OCI-LY1 (cell line): Measurements from ENCODE around the gene NLRC3.

Experiments
- H2AFZ ChIP-seq: fragments of 200-600 bp; sonication (generic), shearing (Covaris generic); 2 replicates; pipeline ENCODE4 v1.6.0; 2014; ENCODE audit warnings: antibody characterized with exemption, mild to moderate bottlenecking, low read length
- H3F3A ChIP-seq: fragments of 200-600 bp; sonication (generic), shearing (Covaris generic); 2 replicates; pipeline ENCODE4 v1.6.0; 2014; ENCODE audit warnings: mild to moderate bottlenecking, antibody characterized with exemption, low read length, moderate library complexity; ENCODE audit not compliant: insufficient read depth
- H3K27ac ChIP-seq: fragments of 200-600 bp; sonication (generic); 2 replicates; pipeline ENCODE4 v1.5.1; 2014; ENCODE audit warnings: low read length, mixed run types, mild to moderate bottlenecking, low read depth; ENCODE audit not compliant: poor library complexity, severe bottlenecking
- H3K27me3 ChIP-seq: fragments of 200-600 bp; sonication (generic); 2 replicates; pipeline ENCODE4 v1.6.0; 2014; ENCODE audit warnings: antibody characterized with exemption, mild to moderate bottlenecking, low read length, moderate library complexity; ENCODE audit not compliant: insufficient read depth
- H3K36me3 ChIP-seq: fragments of 200-600 bp; sonication (generic); 2 replicates; pipeline ENCODE4 v1.6.1; 2014; ENCODE audit warnings: mild to moderate bottlenecking, antibody characterized with exemption, low read length, moderate library complexity, mixed read lengths; ENCODE audit not compliant: insufficient read depth
- H3K4me1 ChIP-seq: fragments of 200-600 bp; sonication (generic); 2 replicates; pipeline ENCODE4 v1.5.1; 2014; ENCODE audit warnings: mild to moderate bottlenecking, low read length, moderate library complexity; ENCODE audit not compliant: insufficient read depth, severe bottlenecking
- H3K4me2 ChIP-seq: fragments of 200-600 bp; sonication (generic), shearing (Covaris generic); 2 replicates; pipeline ENCODE4 v1.6.1; 2014; ENCODE audit warnings: low read length
- H3K4me3 ChIP-seq: fragments of 200-600 bp; sonication (generic); 2 replicates; pipeline ENCODE4 v1.5.1; 2014; ENCODE audit warnings: low read length, low read depth, mild to moderate bottlenecking, mixed read lengths; ENCODE audit not compliant: poor library complexity, severe bottlenecking
- H3K79me2 ChIP-seq: fragments of 200-600 bp; shearing (Covaris generic); 2 replicates; pipeline ENCODE4 v1.6.1; 2016; ENCODE audit warnings: mixed run types, low read length, mixed read lengths; ENCODE audit not compliant: insufficient read depth
- H3K9ac ChIP-seq: fragments of 200-600 bp; sonication (generic), shearing (Covaris generic); 2 replicates; pipeline ENCODE4 v1.6.1; 2014; ENCODE audit warnings: mild to moderate bottlenecking, low read length, mixed read lengths
- H3K9me2 ChIP-seq: fragments of 200-600 bp; sonication (generic), shearing (Covaris generic); 2 replicates; pipeline ENCODE4 v1.6.1; 2014; ENCODE audit warnings: low read depth, mild to moderate bottlenecking, low read length, mixed read lengths
- H3K9me3 ChIP-seq: fragments of 200-600 bp; shearing (Covaris generic); 2 replicates; pipeline ENCODE4 v1.6.1; 2014; ENCODE audit warnings: low read length, mixed read lengths
- H4K20me1 ChIP-seq: fragments of 200-600 bp; sonication (generic), shearing (Covaris generic); 2 replicates; pipeline ENCODE4 v1.6.0; 2016; ENCODE audit warnings: mild to moderate bottlenecking, low read length; ENCODE audit not compliant: insufficient read depth
- EZH2 ChIP-seq: fragments of 200-600 bp; sonication (generic), shearing (Covaris generic); IDR thresholded peaks from 2 replicates; pipeline ENCODE4 v1.8.0; 2017; ENCODE audit warnings: borderline replicate concordance, mixed run types, mild to moderate bottlenecking, antibody characterized with exemption, low read length, moderate library complexity, mixed read lengths
- TF ChIP-seq, protein P1 (sequence below): fragments of 200-600 bp; sonication (generic), shearing (Covaris generic); IDR thresholded peaks from 2 replicates; pipeline ENCODE4 v1.5.1; 2017; ENCODE audit warnings: mild to moderate bottlenecking, antibody characterized with exemption, low read length, moderate library complexity, mixed read lengths

NLRC3 gene

DNA sequence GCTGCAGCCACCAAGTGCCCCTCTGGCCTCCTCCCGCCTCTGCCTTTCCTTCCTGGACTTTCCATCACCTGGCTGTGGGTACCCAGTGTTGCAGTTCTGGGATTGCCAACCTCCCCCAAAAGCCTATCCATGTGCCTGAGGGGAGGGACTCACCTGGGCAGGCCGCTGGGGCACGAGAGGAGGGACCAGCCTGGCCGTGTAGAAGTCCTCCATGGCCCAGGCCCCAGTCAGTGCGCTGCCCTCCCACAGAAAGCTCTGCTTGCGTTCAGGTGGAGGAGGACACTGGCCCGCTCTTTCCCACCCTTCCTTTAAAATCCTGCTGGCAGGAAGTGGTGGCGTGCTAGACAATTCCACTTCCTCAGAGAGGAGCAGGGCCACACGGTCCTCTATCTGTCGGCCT lies 20.0 kb upstream of the NLRC3 start:
- H3K27me3 ChIP-seq: no peaks in the 10 kb centered on the region
- H3F3A ChIP-seq: no peaks in the 10 kb centered on the region
- no peaks in the 10 kb centered on the region for H3K4me1 ChIP-seq
- no peak overlapping the region for H3K9ac ChIP-seq
- H3K27ac ChIP-seq: no peak overlapping the region
- no peaks in the 10 kb centered on the region for H3K79me2 ChIP-seq
- H3K36me3 ChIP-seq: peaks cover 37% of the 10 kb centered on the region
- H4K20me1 ChIP-seq: no peaks in the 10 kb centered on the region
- no peak overlapping the region for H2AFZ ChIP-seq
- 0 out of 2 replicates have a peak, but pooled peaks cover 3% of the 10 kb centered on the region for H3K9me3 ChIP-seq
- H3K4me3 ChIP-seq: no peak overlapping the region
- H3K4me2 ChIP-seq: no peak overlapping the region
- TF ChIP-seq, protein P1, sequence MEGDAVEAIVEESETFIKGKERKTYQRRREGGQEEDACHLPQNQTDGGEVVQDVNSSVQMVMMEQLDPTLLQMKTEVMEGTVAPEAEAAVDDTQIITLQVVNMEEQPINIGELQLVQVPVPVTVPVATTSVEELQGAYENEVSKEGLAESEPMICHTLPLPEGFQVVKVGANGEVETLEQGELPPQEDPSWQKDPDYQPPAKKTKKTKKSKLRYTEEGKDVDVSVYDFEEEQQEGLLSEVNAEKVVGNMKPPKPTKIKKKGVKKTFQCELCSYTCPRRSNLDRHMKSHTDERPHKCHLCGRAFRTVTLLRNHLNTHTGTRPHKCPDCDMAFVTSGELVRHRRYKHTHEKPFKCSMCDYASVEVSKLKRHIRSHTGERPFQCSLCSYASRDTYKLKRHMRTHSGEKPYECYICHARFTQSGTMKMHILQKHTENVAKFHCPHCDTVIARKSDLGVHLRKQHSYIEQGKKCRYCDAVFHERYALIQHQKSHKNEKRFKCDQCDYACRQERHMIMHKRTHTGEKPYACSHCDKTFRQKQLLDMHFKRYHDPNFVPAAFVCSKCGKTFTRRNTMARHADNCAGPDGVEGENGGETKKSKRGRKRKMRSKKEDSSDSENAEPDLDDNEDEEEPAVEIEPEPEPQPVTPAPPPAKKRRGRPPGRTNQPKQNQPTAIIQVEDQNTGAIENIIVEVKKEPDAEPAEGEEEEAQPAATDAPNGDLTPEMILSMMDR: no peak
- no peak for TF ChIP-seq EZH2
- H3K9me2 ChIP-seq: no peaks in the 10 kb centered on the region

DNA sequence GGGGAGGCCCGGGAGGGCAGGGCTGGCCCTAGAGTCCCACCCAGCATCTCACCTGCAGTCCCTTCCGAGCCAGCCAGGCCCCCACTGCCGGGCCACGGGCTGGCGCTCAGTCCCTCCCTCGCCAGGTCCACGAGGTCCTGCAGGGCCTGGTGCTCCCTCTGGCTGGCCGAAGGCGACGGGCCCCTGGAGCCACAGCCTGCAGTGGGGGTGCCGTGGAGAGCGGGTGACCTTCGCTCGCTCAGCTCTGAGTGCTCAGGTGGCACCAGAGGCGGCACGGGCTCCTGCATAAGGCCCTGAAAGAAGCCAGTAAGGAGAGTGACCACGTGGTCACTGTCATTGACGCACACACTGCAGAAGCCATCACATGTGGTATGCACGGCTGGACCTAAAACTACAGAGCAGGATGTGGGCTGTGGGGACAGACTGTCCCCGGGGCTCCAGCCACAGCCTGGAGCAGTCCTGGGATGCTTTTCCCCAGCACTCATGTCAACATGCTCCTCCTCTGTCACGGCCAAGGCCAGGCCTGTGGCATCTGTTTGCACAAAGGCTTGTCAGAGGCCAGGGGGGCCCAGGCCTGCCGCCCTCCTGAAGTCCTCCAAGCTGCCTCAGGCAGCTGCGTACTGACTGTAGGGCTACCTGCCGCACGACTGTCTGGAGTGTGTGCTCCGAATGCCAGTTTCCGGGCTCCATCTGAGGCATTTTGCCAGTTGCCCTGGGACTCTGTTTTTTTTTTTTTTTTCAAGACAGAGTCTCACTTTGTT lies 19.1 kb upstream of the NLRC3 start:
- Histone ChIP-seq H3K9me3 (0 out of 2 replicates have a peak, but pooled peaks cover 3% of the 10 kb centered on the region), H3K36me3 (peaks cover 37% of the 10 kb centered on the region)
- TF ChIP-seq, protein P1: no peak
- no peak for TF ChIP-seq EZH2

DNA sequence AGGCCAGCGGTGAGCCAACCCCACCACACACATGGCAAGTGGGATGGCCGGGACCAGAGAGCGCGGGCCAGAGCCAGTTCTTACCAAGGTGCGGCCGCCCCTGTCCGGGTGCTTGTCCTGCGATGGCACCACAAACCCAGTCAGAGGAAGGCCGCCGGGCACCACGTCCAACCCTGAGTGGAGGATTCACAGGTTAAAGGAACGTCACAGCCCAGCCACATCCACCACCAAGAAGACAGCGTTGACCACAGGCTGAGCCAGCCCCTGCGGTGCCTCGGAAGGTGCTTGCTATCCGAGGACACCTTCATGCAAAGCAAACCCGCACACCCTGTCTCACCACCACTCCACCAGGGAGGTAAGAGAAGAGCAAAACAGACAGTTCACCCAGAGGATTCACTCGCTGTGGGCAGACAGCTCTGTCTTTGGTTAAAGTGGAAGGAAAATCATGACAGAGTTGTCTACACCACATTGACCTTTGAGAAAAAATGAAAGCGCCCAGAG lies 18.4 kb upstream of the NLRC3 start:
- Histone ChIP-seq H3K79me2 (no peaks in the 10 kb centered on the region), H3K4me1 (no peaks in the 10 kb centered on the region), H3K9me2 (no peaks in the 10 kb centered on the region), H3K27ac (no peak overlapping the region), H3K36me3 (peaks cover 31% of the 10 kb centered on the region), H2AFZ (no peak overlapping the region), H3K9ac (no peak overlapping the region), H3K27me3 (no peaks in the 10 kb centered on the region), H3K4me3 (no peak overlapping the region), H4K20me1 (no peaks in the 10 kb centered on the region), H3F3A (no peaks in the 10 kb centered on the region), H3K9me3 (0 out of 2 replicates have a peak, but pooled peaks cover 3% of the 10 kb centered on the region), H3K4me2 (no peak overlapping the region)
- no peak for TF ChIP-seq EZH2
- TF ChIP-seq, protein P1: no peak

More for the DNA sequence above, 19.1 kb upstream of the NLRC3 start:
- Histone ChIP-seq H2AFZ (no peak overlapping the region), H3K4me1 (no peaks in the 10 kb centered on the region), H3K27me3 (no peaks in the 10 kb centered on the region), H3K4me2 (no peak overlapping the region), H3K9ac (no peak overlapping the region), H3F3A (no peaks in the 10 kb centered on the region), H3K27ac (no peak overlapping the region), H3K79me2 (no peaks in the 10 kb centered on the region), H4K20me1 (no peaks in the 10 kb centered on the region), H3K4me3 (no peak overlapping the region), H3K9me2 (no peaks in the 10 kb centered on the region)
